ENCODE results near the gene ANXA6. TPM values are rescaled to one million over a fixed set of nuclear protein-coding genes. Genes with fewer than 3 reads are reported as not detected.

The ANXA6 gene
- total and polyA plus RNA-seq, 10 of the 15 experiments (the other 5 are each of a cell fraction or from before 2014, with no cell fraction given), result 44.0 to 571 (median 465) TPM

GRCh38 chr5:151141535-151141934 is 16.0 kb downstream of the ANXA6 start (continued):
- TF ChIP-seq ASH2L (IDR thresholded peaks at IDR 0.05; ENCODE audit: borderline replicate concordance, low read depth) (no peak), POLR2A (IDR thresholded peaks at IDR 0.05; ENCODE audit: low read depth, low read length) (peak; percentile 67), MEF2A (IDR thresholded peaks at IDR 0.05; ENCODE audit: insufficient read depth, low read depth, low read length) (peak; percentile 93), IRF4 (IDR thresholded peaks at IDR 0.05; ENCODE audit: low read depth, low read length) (no peak), HCFC1 (IDR thresholded peaks at IDR 0.05; ENCODE audit: low read length) (no peak), USF2 (IDR thresholded peaks at IDR 0.05; ENCODE audit: borderline replicate concordance, low read depth, low read length) (no peak), TAF1 (IDR thresholded peaks at IDR 0.05; ENCODE audit: borderline replicate concordance, low read depth, low read length) (peak; percentile 35; the same call in 1 of the 2 replicates), CREB1 (IDR thresholded peaks at IDR 0.05; ENCODE audit: low read depth) (peak; percentile 68; the same call in 1 of the 2 replicates), ZBED1 (IDR thresholded peaks at IDR 0.05; ENCODE audit: borderline replicate concordance) (no peak), E2F8 (IDR thresholded peaks at IDR 0.05; ENCODE audit: low read depth, partially characterized antibody) (no peak), ZBTB40 (IDR thresholded peaks at IDR 0.05; ENCODE audit: borderline replicate concordance) (no peak), MAX (IDR thresholded peaks at IDR 0.05; ENCODE audit: low read depth, low read length) (peak; percentile 48; the same call in 1 of the 2 replicates), CTCF (IDR thresholded peaks at IDR 0.05 in 2 of 3, conservative IDR thresholded peaks at IDR 0.05 in 1 of 3; ENCODE audit: control insufficient read depth in 2 of 3, extremely low read depth in 1 of 3, insufficient read depth in 1 of 3, low read depth in 3 of 3, low read length in 3 of 3) (no peak), RBBP5 (conservative IDR thresholded peaks at IDR 0.05) (no peak), ATF2 (IDR thresholded peaks at IDR 0.05; ENCODE audit: low read length) (peak; percentile 63; the same call in 1 of the 2 replicates), ATF3 (IDR thresholded peaks at IDR 0.05; ENCODE audit: borderline replicate concordance, extremely low read depth, low read depth, low read length) (no peak), GABPA (IDR thresholded peaks at IDR 0.05; ENCODE audit: low read depth) (no peak), IKZF2 (IDR thresholded peaks at IDR 0.05) (peak; percentile 79 to 83), IKZF1 (conservative IDR thresholded peaks at IDR 0.05) (peak; percentile 83)
